WI38 (cell line): ENCODE measurements around the gene SARM1.

Experiments used
- H3K4me3 ChIP-seq: 2 replicates; pipeline ENCODE4 v1.5.1; 2011; ENCODE audit warnings: low read depth, mild to moderate bottlenecking, control low read depth, low read length
- CTCF ChIP-seq: IDR thresholded peaks from 2 replicates; pipeline ENCODE4 v1.5.1; 2012; ENCODE audit warnings: low read depth, mild to moderate bottlenecking, control low read depth, low read length

SARM1 gene

GRCh38 chr17:28412099-28412498 is 40.6 kb downstream of the SARM1 start:
- no peak for TF ChIP-seq CTCF
- no peak overlapping the region for H3K4me3 ChIP-seq

DNA sequence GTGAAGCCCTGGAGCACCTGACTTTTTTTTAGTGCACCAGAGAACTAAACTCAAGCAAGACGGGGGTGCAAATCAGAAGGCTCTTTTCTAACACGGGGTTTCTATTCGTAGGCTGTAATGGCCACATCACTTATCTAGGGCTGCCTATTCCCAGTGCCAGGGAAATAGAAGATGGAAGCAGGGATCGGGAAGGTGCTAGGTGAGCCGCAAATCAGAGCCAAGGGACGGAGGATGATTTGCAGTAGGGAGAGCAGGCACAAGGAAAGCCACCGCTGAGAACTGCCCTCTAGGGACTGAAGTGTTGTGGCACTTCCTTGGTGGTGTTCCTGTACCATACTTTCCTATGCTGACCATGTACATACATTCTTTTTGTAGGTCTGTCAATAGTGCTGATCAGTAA is 42.3 kb downstream of the SARM1 start:
- no peak overlapping the region for H3K4me3 ChIP-seq
- no peak for TF ChIP-seq CTCF

DNA sequence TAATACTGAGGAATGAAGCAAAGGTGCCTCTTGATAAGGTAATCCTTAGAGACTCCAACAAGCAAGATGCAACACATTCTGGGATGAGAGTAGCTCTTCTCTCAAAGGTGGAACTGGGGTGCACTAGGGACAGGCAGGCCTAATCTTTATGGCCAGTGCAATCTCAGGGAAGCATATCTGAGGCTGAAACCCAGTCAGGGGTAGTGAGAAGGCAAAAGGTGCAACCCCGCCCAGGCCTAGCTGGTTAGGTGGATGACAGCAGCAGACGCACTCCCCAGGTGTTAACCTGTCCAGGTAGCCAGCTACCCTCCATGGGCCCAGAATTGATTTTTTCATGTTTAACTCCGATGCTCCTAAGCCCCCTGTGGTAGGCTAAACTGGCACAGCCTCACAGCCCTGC is 44.4 kb downstream of the SARM1 start:
- no peak overlapping the region for H3K4me3 ChIP-seq
- no peak for TF ChIP-seq CTCF

DNA sequence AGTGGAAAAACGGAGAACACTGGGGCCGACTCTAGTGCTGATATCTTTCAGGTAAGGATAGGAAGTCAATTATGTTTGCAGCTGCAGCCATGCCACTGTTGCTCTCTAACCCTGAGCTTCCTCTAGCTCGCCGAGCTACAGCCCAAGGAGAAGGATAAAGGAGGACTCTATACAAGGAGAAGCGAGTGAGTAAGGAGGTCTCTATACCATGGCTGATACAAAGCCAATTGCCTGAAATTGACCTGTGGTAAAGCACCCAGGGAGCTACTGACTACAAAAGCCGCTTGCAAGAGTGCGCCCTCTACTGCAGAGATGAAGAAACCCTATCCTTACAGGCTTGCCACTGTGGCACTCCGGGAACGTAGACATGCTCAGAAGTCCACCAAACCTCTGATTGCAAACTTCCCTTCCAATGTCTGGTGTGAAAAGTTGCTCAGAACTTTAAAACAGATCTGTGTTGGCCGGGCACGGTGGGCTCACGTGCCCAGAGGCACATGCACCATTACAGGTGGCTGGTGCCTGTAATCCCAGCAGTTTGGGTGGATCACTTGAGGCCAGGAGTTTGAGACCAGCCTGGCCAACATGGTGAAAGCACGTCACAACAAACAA is 45.3 kb downstream of the SARM1 start:
- no peak overlapping the region for H3K4me3 ChIP-seq
- peak; percentile 70 for TF ChIP-seq CTCF

GRCh38 chr17:28421787-28422305 is 50.4 kb downstream of the SARM1 start:
- H3K4me3 ChIP-seq, result no peak overlapping the region
- TF ChIP-seq CTCF, result no peak

- no peak overlapping the region for H3K4me3 ChIP-seq
- no peak for TF ChIP-seq CTCF
These were observed 53.7 kb downstream of the SARM1 start for GRCh38 chr17:28425206-28425605.

GRCh38 chr17:28426081-28426519 is 54.6 kb downstream of the SARM1 start:
- TF ChIP-seq CTCF, result peak; percentile 47
- H3K4me3 ChIP-seq, result no peak overlapping the region
